GM06990 (cell line): ENCODE data around the gene GP9.
"Not testable (repeated sequence)": the region's sequence is repeated elsewhere in the genome, so short reads cannot be mapped to it uniquely, and the experiment has no call there.

Experiments
- DNase-seq: peaks from one replicate; pipeline ENCODE4 v3.0.0-alpha.2; 2011; ENCODE audit not compliant: insufficient read length; ENCODE audit errors: extremely low read depth
- H3K27me3 ChIP-seq: replicated peaks from 2 replicates; pipeline ENCODE4 v1.6.0; 2011; ENCODE audit warnings: low read length; ENCODE audit not compliant: control insufficient read depth, insufficient read depth
- H3K36me3 ChIP-seq: 2 replicates; pipeline ENCODE4 v1.5.1; 2011; ENCODE audit warnings: low read length; ENCODE audit not compliant: control insufficient read depth, insufficient read depth
- H3K4me3 ChIP-seq: replicated peaks from 2 replicates; pipeline ENCODE4 v1.5.1; 2011; ENCODE audit warnings: low read depth, mild to moderate bottlenecking, control low read depth, low read length
- TF ChIP-seq, protein P1 (sequence below): IDR thresholded peaks from 2 replicates; pipeline ENCODE4 v1.5.1; 2011; ENCODE audit warnings: low read length, control low read depth, mild to moderate bottlenecking, inconsistent platforms; ENCODE audit not compliant: insufficient read depth, poor library complexity, severe bottlenecking

Gene GP9

DNA sequence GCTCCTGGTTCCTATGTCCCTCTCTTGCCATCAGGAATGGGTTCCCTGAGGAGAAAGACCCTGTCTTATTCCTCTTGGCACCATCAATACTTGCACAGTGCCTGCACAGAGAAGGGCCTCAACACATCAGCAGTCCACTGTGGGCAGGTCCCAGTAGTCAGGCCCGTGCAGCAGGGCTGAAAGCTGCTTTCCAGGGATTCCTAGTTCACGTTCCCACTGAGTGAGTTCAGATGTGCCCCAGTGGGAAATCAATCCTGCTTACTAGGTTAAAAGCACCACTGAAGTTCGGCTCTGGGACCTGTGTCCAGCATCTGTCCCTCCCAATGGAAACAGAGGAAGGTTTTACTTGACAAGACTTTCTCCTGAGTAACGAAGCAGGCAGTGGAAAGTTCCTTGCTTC is 45.3 kb downstream of the GP9 start:
- Histone ChIP-seq H3K4me3 (no peak overlapping the region), H3K27me3 (no peaks in the 10 kb centered on the region), H3K36me3 (peaks cover 6% of the 10 kb centered on the region)
- DNase-seq = no peak
- TF ChIP-seq, protein P1, sequence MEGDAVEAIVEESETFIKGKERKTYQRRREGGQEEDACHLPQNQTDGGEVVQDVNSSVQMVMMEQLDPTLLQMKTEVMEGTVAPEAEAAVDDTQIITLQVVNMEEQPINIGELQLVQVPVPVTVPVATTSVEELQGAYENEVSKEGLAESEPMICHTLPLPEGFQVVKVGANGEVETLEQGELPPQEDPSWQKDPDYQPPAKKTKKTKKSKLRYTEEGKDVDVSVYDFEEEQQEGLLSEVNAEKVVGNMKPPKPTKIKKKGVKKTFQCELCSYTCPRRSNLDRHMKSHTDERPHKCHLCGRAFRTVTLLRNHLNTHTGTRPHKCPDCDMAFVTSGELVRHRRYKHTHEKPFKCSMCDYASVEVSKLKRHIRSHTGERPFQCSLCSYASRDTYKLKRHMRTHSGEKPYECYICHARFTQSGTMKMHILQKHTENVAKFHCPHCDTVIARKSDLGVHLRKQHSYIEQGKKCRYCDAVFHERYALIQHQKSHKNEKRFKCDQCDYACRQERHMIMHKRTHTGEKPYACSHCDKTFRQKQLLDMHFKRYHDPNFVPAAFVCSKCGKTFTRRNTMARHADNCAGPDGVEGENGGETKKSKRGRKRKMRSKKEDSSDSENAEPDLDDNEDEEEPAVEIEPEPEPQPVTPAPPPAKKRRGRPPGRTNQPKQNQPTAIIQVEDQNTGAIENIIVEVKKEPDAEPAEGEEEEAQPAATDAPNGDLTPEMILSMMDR = no peak

DNA sequence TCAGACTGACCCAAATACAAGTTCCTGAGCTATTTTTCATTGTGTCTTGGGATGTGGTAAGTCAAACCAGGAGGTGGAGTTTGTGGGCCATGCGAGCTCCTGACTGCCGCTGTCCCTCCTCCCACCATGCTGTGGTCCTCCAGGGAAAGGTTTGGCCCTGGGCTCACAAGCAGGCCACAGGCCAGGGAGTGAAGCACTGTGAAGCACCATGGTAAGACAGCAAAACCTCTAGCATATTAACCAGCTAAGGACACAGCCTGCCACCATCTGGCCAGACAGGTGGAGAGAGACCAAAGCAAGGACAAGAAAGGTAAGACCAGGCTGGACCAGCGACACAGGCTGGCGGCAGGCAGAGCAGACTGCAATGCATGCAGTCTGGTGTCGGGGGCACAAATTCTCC is 45.7 kb downstream of the GP9 start:
- Histone ChIP-seq H3K27me3 (no peaks in the 10 kb centered on the region), H3K36me3 (peaks cover 6% of the 10 kb centered on the region), H3K4me3 (no peak overlapping the region)
- TF ChIP-seq, protein P1 = no peak
- DNase-seq = no peak

DNA sequence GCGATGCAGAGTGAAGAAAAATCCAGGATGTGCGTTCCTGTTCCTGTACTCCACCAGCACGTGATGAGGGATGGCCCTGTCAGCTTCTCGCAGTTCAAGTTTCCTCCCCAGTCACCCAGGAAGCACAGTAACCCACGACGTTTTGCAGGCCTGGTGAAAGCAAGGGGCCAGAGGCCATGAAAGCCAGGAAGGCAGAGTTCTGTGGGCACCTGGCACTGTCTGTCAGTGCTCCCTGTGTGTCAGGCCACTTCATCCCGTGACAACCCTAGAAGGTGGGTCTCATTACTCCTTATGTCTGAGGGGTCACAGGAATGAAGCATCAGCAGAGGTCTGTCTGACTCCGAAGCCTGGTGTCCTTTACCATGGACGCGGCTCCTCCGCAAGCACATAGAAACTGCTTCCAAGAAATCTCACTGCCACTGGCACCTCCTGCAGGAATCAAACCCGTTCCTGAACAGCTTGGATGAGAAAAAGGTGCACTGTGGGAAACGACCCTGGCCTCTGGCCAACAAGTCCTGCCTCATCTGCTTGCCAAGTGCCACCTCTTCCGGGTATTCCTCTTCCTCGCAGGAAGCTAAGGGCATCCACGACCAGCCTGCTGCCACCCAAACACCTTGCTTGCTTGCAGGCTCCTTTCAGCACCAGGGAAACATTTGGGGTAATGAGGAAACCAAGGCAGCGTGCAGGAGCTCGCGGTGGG is 46.4 kb downstream of the GP9 start:
- no peak for DNase-seq
- H3K4me3 ChIP-seq = no peak overlapping the region
- TF ChIP-seq, protein P1 = no peak
- H3K27me3 ChIP-seq = no peaks in the 10 kb centered on the region
- peaks cover 6% of the 10 kb centered on the region for H3K36me3 ChIP-seq

DNA sequence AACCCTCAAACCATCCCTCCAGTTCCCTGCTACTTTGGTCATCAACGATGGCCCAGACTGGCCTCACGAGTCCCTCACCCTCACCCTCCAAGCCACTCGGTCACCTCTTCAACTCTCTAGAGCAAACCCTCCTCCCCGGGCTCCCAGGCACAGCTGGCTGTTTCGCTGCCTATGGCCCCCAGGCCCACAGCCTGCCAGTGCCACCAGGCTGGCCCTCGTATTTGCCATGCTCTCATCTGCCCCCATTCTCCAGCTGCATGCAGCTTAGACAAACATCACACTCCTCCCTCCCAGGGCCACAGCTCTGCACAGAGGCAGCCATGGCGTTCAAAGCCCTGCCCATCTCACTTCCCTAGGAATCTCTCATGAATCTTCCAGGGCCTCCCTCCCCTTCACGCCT is 47.2 kb downstream of the GP9 start:
- no peak overlapping the region for H3K4me3 ChIP-seq

DNA sequence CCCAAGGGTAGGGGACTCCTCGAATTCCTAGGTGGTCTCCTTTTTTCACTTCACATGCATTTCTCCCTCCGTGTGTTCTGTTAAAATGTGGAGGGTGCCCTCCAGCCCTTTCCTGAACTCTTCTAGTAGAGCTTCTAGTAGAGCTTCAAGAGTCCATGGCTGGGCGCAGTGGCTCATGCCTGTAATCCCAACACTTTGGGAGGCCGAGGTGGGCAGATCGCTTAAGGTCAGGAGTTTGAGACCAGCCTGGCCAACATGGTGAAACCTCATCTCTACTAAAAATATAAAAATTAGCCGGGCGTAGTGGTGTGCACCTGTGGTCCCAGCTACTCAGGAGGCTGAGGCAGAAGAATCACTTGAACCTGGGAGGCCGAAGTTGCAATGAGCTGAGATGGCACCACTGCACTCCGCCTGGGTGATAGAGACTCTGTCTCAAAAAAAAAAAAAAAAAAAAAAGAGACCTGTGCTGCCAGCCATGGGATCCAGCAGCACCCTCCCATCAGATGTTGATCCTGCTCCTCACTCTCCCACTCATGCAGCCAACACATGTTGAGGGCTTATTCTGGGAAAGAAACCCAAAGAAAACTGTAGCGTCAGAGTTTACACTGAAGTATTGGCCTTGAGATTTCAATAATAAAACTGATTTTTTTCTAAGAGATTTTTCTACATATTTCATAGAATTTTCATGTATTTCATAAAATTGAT is 50.6 kb downstream of the GP9 start:
- H3K36me3 ChIP-seq, H3K4me3 ChIP-seq, DNase-seq, H3K27me3 ChIP-seq: not testable (repeated sequence)

More for the DNA sequence above, 47.2 kb downstream of the GP9 start:
- TF ChIP-seq, protein P1 = no peak
- no peak for DNase-seq
- Histone ChIP-seq H3K27me3 (no peaks in the 10 kb centered on the region), H3K36me3 (peaks cover 6% of the 10 kb centered on the region)
